WTC11 (cell line): ENCODE results near the gene ATP9B. TPM values are rescaled to one million over a fixed set of nuclear protein-coding genes. Genes with fewer than 3 reads are reported as not detected.

Experiments
- ATAC-seq: fragments of 200-7000 bp; cut with Tn5 transposase; 2 replicates; pipeline ENCODE4 v1.10.0; 2021; ENCODE audit warnings: mild to moderate bottlenecking, moderate library complexity
- CTCF ChIA-PET: fragments of 300-600 bp; sonication (Branson Sonifier 250); formaldehyde crosslinking; loops from one replicate; lab custom pipeline; 2021; ENCODE audit warnings: antibody characterized with exemption; lab: Charles Lee
- POLR2A ChIA-PET: fragments of 350-600 bp; sonication (Branson Sonifier 250); formaldehyde crosslinking; loops from one replicate; lab custom pipeline; 2021; ENCODE audit warnings: antibody characterized with exemption; lab: Charles Lee
- DNase-seq: peaks from one replicate; pipeline ENCODE4 v3.0.0; 2021; ENCODE audit warnings: low spot score
- H3K27ac Mint-ChIP-seq: 2 replicates; pipeline ENCODE4 v1.8.0; 2021; ENCODE audit warnings: mixed read lengths
- H3K27me3 Mint-ChIP-seq: 2 replicates; pipeline ENCODE4 v1.8.0; 2021; ENCODE audit warnings: low read depth, mild to moderate bottlenecking, moderate library complexity, mixed read lengths
- H3K36me3 Mint-ChIP-seq: 2 replicates; pipeline ENCODE4 v1.8.0; 2021; ENCODE audit warnings: mixed read lengths
- H3K4me1 Mint-ChIP-seq: 2 replicates; pipeline ENCODE4 v1.8.0; 2022; ENCODE audit warnings: mixed read lengths
- H3K4me3 Mint-ChIP-seq: 2 replicates; pipeline ENCODE4 v1.8.0; 2021; ENCODE audit warnings: mild to moderate bottlenecking, moderate library complexity, mixed read lengths
- H3K9me3 Mint-ChIP-seq: 2 replicates; pipeline ENCODE4 v1.8.0; 2021; ENCODE audit warnings: mixed read lengths
- ARID4B ChIP-seq: sonication (generic); formaldehyde crosslinking; IDR thresholded peaks from 2 replicates; pipeline ENCODE4 v1.8.0; 2023; ENCODE audit warnings: missing genetic modification reagents, mild to moderate bottlenecking, borderline replicate concordance
- CREM ChIP-seq: sonication (generic); formaldehyde crosslinking; IDR thresholded peaks from 2 replicates; pipeline ENCODE4 v1.8.1; 2022; ENCODE audit warnings: mild to moderate bottlenecking, missing genetic modification reagents, moderate library complexity
- ETV6 ChIP-seq: sonication (generic); formaldehyde crosslinking; IDR thresholded peaks from 2 replicates; pipeline ENCODE4 v1.8.1; 2022; ENCODE audit warnings: mild to moderate bottlenecking, missing genetic modification reagents
- GABPB1 ChIP-seq: sonication (generic); formaldehyde crosslinking; IDR thresholded peaks from 2 replicates; pipeline ENCODE4 v1.8.1; 2023; ENCODE audit warnings: mild to moderate bottlenecking, missing genetic modification reagents
- JUN ChIP-seq: sonication (generic); formaldehyde crosslinking; IDR thresholded peaks from 2 replicates; pipeline ENCODE4 v1.8.0; 2023; ENCODE audit warnings: mild to moderate bottlenecking, missing genetic modification reagents
- NFYB ChIP-seq: sonication (generic); formaldehyde crosslinking; conservative IDR thresholded peaks from 2 replicates; pipeline ENCODE4 v1.8.0; 2022; ENCODE audit warnings: low read depth, missing genetic modification reagents
- NR3C1 ChIP-seq: sonication (generic); formaldehyde crosslinking; conservative IDR thresholded peaks from 2 replicates; pipeline ENCODE4 v1.8.1; 2023; ENCODE audit warnings: low read depth, mild to moderate bottlenecking, missing genetic modification reagents
- OVOL2 ChIP-seq: fragments of 250-450 bp; sonication (Bioruptor Pico); IDR thresholded peaks from 2 replicates; pipeline ENCODE4 v1.9.0; 2021; ENCODE audit warnings: mild to moderate bottlenecking, borderline replicate concordance
- RORB ChIP-seq: fragments of 250-450 bp; sonication (Bioruptor Pico); IDR thresholded peaks from 2 replicates; pipeline ENCODE4 v1.9.0; 2021; ENCODE audit warnings: mild to moderate bottlenecking
- SP1 ChIP-seq: sonication (generic); formaldehyde crosslinking; conservative IDR thresholded peaks from 2 replicates; pipeline ENCODE4 v1.8.1; 2022; ENCODE audit warnings: missing genetic modification reagents
- TCF7 ChIP-seq: sonication (generic); formaldehyde crosslinking; IDR thresholded peaks from 2 replicates; pipeline ENCODE4 v1.8.0; 2022; ENCODE audit warnings: mild to moderate bottlenecking, low read depth, missing genetic modification reagents, moderate library complexity
- USF2 ChIP-seq: sonication (generic); formaldehyde crosslinking; IDR thresholded peaks from 2 replicates; pipeline ENCODE4 v1.8.1; 2023; ENCODE audit warnings: mild to moderate bottlenecking, missing genetic modification reagents, moderate library complexity
- ZNF263 ChIP-seq: sonication (generic); formaldehyde crosslinking; IDR thresholded peaks from 2 replicates; pipeline ENCODE4 v1.8.1; 2022; ENCODE audit warnings: low read depth, mild to moderate bottlenecking, moderate library complexity, missing genetic modification reagents
- total RNA-seq: library from RNA; stranded (reverse); gene quantifications from 3 replicates; pipeline ENCODE4 v1.2.3, GENCODE V29; 2021
- TF ChIP-seq, protein P1 (sequence below): sonication (generic); formaldehyde crosslinking; IDR thresholded peaks from 2 replicates; pipeline ENCODE4 v1.8.0; 2022; ENCODE audit warnings: mild to moderate bottlenecking, missing genetic modification reagents

Gene ATP9B
- total RNA-seq, 1 experiment from 2014 or later = 19.0 TPM

DNA sequence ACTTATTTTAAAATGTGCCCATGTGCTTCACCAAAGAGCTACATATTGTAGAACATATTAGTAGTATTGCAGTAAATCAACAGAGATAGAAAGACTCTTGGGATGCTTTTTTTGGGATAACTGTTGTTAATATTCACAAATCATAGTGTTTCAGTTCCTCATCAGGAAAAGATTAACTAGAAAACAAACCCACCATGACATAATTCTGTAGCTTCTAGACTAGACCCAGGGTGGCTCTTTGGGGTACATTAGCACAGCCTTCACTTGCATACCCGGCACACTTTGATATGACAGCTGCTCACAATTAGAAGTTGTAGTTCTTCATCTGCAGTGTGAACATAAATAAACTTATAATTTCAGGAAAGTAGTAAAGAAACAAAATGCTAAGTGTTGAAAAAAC is 154.2 kb downstream of the ATP9B start:
- Mint-ChIP-seq H3K4me1 (no peaks in the 10 kb centered on the region), H3K36me3 (no peaks in the 10 kb centered on the region), H3K27me3 (no peaks in the 10 kb centered on the region), H3K27ac (no peak overlapping the region), H3K4me3 (no peak overlapping the region), H3K9me3 (no peaks in the 10 kb centered on the region)
- TF ChIP-seq USF2 (CRISPR knock-in tag) = no peak
- DNase-seq (no peak), ATAC-seq (no peak)
- ChIA-PET CTCF (no interaction called here), POLR2A (no interaction called here)

DNA sequence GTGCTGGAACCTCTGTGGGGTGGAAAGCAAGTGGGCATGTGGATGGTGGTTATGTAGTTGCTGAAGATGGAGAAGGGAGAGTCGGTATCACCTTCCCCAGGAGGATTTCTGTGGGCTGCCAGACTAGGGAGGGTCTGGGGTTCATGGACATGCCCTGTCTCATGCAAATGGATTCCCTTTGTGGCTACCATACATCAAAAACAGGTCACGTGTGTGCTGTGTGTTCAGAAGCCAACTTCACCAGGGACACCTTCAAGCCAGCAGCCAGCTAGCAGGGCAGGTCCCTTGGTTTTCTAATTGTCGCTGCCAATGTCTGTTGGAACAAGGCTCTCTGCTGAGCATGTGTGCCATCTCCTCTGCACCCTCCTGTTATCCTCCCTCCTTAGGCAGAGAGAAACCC is 155.2 kb downstream of the ATP9B start:
- no peaks in the 10 kb centered on the region for H3K27me3 Mint-ChIP-seq
- H3K36me3 Mint-ChIP-seq = no peaks in the 10 kb centered on the region
- H3K4me3 Mint-ChIP-seq = no peak overlapping the region
- H3K27ac Mint-ChIP-seq = no peak overlapping the region
- TF ChIP-seq ZNF263 (no peak), TCF7 (CRISPR knock-in tag) (no peak), NR3C1 (CRISPR knock-in tag) (no peak), ETV6 (CRISPR knock-in tag) (no peak), ARID4B (CRISPR knock-in tag) (no peak), RORB (CRISPR knock-in tag) (no peak), NFYB (no peak)
- TF ChIP-seq, protein P1, sequence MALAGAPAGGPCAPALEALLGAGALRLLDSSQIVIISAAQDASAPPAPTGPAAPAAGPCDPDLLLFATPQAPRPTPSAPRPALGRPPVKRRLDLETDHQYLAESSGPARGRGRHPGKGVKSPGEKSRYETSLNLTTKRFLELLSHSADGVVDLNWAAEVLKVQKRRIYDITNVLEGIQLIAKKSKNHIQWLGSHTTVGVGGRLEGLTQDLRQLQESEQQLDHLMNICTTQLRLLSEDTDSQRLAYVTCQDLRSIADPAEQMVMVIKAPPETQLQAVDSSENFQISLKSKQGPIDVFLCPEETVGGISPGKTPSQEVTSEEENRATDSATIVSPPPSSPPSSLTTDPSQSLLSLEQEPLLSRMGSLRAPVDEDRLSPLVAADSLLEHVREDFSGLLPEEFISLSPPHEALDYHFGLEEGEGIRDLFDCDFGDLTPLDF (CRISPR knock-in tag) = no peak
- H3K9me3 Mint-ChIP-seq = no peaks in the 10 kb centered on the region
- ChIA-PET CTCF (no interaction called here), POLR2A (no interaction called here)
- ATAC-seq = no peak
- H3K4me1 Mint-ChIP-seq = no peaks in the 10 kb centered on the region
- DNase-seq = no peak

- POLR2A ChIA-PET = no interaction called here
- H3K9me3 Mint-ChIP-seq = peaks cover 10% of the 10 kb centered on the region; the same call in 1 of the 2 replicates
- no peak overlapping the region for H3K4me3 Mint-ChIP-seq
- H3K4me1 Mint-ChIP-seq = no peaks in the 10 kb centered on the region
- TF ChIP-seq GABPB1 (CRISPR knock-in tag) (no peak), OVOL2 (CRISPR knock-in tag) (no peak), CREM (no peak), SP1 (CRISPR knock-in tag) (no peak), JUN (CRISPR knock-in tag) (no peak)
- TF ChIP-seq, all 79 proteins: peak for 0
- no peaks in the 10 kb centered on the region for H3K27me3 Mint-ChIP-seq
- H3K36me3 Mint-ChIP-seq = no peaks in the 10 kb centered on the region
- H3K27ac Mint-ChIP-seq = no peak overlapping the region
- no peak for ATAC-seq
- CTCF ChIA-PET = no interaction called here
- no peak for DNase-seq
Measured at GRCh38 chr18:79227621-79228020, 158.4 kb downstream of the ATP9B start.

GRCh38 chr18:79229431-79229830 is 160.2 kb downstream of the ATP9B start:
- H3K4me1 Mint-ChIP-seq = no peaks in the 10 kb centered on the region
- no peak overlapping the region for H3K27ac Mint-ChIP-seq
- TF ChIP-seq SP1 (CRISPR knock-in tag) (no peak), ETV6 (CRISPR knock-in tag) (no peak)
- no peaks in the 10 kb centered on the region for H3K36me3 Mint-ChIP-seq
- peaks cover 10% of the 10 kb centered on the region; the same call in 1 of the 2 replicates for H3K9me3 Mint-ChIP-seq
- POLR2A ChIA-PET = no interaction called here
- CTCF ChIA-PET = no interaction called here
- no peak overlapping the region for H3K4me3 Mint-ChIP-seq
- no peaks in the 10 kb centered on the region for H3K27me3 Mint-ChIP-seq
- DNase-seq (no peak), ATAC-seq (no peak)
